LNCAP (cell line): Measurements from ENCODE around the gene UBE2D1.

Experiments used
- CTCF ChIP-seq: fragments of 450-650 bp; IDR thresholded peaks from 2 replicates; pipeline ENCODE4 v1.5.1; 2017; ENCODE audit warnings: mild to moderate bottlenecking

Gene UBE2D1

GRCh38 chr10:58322072-58322834 is 12.6 kb upstream of the UBE2D1 start:
- no peak for TF ChIP-seq CTCF

GRCh38 chr10:58322835-58323209 is 12.0 kb upstream of the UBE2D1 start:
- TF ChIP-seq CTCF = no peak

GRCh38 chr10:58326967-58327381 is 7.8 kb upstream of the UBE2D1 start:
- TF ChIP-seq CTCF = no peak

GRCh38 chr10:58328233-58328632 is 6.6 kb upstream of the UBE2D1 start:
- TF ChIP-seq CTCF = no peak

GRCh38 chr10:58330431-58330830 is 4.4 kb upstream of the UBE2D1 start:
- no peak for TF ChIP-seq CTCF

- no peak for TF ChIP-seq CTCF
Measured at GRCh38 chr10:58331646-58332045, 3.2 kb upstream of the UBE2D1 start.

GRCh38 chr10:58335306-58336005 is 650 bp downstream of the UBE2D1 start:
- TF ChIP-seq CTCF = no peak
